GM12872 (cell line): ENCODE measurements around the gene TSFM.

Experiments
- CTCF ChIP-seq: IDR thresholded peaks from 3 replicates; pipeline ENCODE4 v1.5.1; 2011; ENCODE audit warnings: low read depth, mild to moderate bottlenecking, low read length, moderate library complexity; ENCODE audit not compliant: insufficient read depth

TSFM gene

GRCh38 chr12:57741844-57742738, 40.5 kb upstream of the TSFM start:
- TF ChIP-seq CTCF: peak; percentile 72

- TF ChIP-seq CTCF: no peak
Observed at GRCh38 chr12:57743769-57744168, 38.8 kb upstream of the TSFM start.

GRCh38 chr12:57744194-57744776, 38.3 kb upstream of the TSFM start:
- TF ChIP-seq CTCF: no peak

GRCh38 chr12:57744777-57745484, 37.7 kb upstream of the TSFM start, which contains the start of gene TSPAN31:
TSS of gene TSPAN31 (plus strand) at chr12:57745039. CDS start at chr12:57745155, 116 bp downstream.
- TF ChIP-seq CTCF: no peak

- no peak for TF ChIP-seq CTCF
Observed at GRCh38 chr12:57745485-57745881, 37.1 kb upstream of the TSFM start.

GRCh38 chr12:57746025-57746424, 36.6 kb upstream of the TSFM start:
- no peak for TF ChIP-seq CTCF

GRCh38 chr12:57749061-57749460, 33.5 kb upstream of the TSFM start:
- TF ChIP-seq CTCF: no peak
